ENCODE results near the gene TCFL5.

GRCh38 chr20:62900052-62900691 is 38.5 kb upstream of the TCFL5 start:
- TF ChIP-seq CTCF (conservative IDR thresholded peaks at IDR 0.05) (peak; percentile 82), EZH2 (IDR thresholded peaks at IDR 0.05; ENCODE audit: low read depth) (no peak)
